Epithelial cell of esophagus (primary cell): ENCODE data around the gene TTC7B.

ENCODE experiments used
- DNase-seq: peaks from one replicate; pipeline ENCODE4 v3.0.0; 2010; ENCODE audit warnings: low read depth
- H3K4me3 ChIP-seq: 2 replicates; pipeline ENCODE4 v1.5.1; 2011; ENCODE audit warnings: mild to moderate bottlenecking, low read length, control low read depth
- TF ChIP-seq, protein P1 (sequence below): IDR thresholded peaks from 2 replicates; pipeline ENCODE4 v1.5.1; 2011; ENCODE audit warnings: low read depth, mild to moderate bottlenecking, low read length, control low read depth, inconsistent platforms; ENCODE audit not compliant: insufficient read depth; ENCODE audit errors: missing control alignments

The TTC7B gene

GRCh38 chr14:90546767-90547166, 269.5 kb downstream of the TTC7B start:
- TF ChIP-seq, protein P1, sequence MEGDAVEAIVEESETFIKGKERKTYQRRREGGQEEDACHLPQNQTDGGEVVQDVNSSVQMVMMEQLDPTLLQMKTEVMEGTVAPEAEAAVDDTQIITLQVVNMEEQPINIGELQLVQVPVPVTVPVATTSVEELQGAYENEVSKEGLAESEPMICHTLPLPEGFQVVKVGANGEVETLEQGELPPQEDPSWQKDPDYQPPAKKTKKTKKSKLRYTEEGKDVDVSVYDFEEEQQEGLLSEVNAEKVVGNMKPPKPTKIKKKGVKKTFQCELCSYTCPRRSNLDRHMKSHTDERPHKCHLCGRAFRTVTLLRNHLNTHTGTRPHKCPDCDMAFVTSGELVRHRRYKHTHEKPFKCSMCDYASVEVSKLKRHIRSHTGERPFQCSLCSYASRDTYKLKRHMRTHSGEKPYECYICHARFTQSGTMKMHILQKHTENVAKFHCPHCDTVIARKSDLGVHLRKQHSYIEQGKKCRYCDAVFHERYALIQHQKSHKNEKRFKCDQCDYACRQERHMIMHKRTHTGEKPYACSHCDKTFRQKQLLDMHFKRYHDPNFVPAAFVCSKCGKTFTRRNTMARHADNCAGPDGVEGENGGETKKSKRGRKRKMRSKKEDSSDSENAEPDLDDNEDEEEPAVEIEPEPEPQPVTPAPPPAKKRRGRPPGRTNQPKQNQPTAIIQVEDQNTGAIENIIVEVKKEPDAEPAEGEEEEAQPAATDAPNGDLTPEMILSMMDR, result no peak
- no peak for DNase-seq
- no peak overlapping the region for H3K4me3 ChIP-seq

DNA sequence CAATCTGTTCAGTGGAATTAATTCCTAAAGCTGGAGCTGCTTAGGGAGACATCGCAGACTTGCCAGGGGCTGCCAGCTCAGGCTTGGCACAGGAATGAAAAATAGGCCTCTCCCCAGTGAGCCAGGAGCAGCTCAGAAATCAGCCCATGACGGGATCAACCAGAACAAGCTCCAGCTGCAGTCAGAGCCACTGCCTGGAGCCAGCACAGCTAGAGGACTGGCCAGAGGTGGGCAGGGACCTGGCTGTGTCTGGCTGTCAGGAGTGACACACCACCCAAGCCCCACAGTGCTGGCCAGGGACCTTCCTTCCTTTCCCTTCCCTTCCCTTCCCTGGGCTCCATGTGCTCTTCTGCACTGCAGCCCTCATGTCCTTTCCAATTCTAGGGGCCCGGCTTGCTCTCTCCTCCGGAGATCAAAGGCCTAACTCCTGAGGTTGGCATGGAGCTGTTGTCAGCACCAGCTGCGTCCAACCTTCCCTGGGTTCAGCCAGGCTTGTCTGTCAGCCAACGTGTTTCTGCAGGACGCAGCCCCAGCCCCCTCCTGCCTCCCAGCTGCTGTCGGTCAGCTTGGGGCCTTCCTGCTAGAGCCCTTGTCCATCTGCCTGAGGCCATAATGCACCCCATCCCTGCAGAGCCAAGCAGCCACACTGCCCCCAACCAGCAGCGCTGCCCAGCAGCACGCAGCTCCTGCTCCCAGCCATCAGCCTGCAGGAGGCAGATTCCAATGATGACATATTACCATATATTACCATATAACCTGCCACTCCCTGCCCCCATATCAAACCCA, 270.1 kb downstream of the TTC7B start:
- peak; percentile 16 for DNase-seq
- H3K4me3 ChIP-seq, result no peak overlapping the region
- TF ChIP-seq, protein P1, result no peak

- TF ChIP-seq, protein P1, result no peak
These were observed 270.8 kb downstream of the TTC7B start for GRCh38 chr14:90545382-90545781.

GRCh38 chr14:90544971-90545370, 271.3 kb downstream of the TTC7B start:
- no peak for DNase-seq
- no peak overlapping the region for H3K4me3 ChIP-seq
- TF ChIP-seq, protein P1, result no peak

More at GRCh38 chr14:90545382-90545781, 270.8 kb downstream of the TTC7B start:
- DNase-seq, result no peak
- H3K4me3 ChIP-seq, result no peak overlapping the region

GRCh38 chr14:90544566-90544965, 271.7 kb downstream of the TTC7B start:
- DNase-seq, result no peak
- TF ChIP-seq, protein P1, result no peak
- no peak overlapping the region for H3K4me3 ChIP-seq

DNA sequence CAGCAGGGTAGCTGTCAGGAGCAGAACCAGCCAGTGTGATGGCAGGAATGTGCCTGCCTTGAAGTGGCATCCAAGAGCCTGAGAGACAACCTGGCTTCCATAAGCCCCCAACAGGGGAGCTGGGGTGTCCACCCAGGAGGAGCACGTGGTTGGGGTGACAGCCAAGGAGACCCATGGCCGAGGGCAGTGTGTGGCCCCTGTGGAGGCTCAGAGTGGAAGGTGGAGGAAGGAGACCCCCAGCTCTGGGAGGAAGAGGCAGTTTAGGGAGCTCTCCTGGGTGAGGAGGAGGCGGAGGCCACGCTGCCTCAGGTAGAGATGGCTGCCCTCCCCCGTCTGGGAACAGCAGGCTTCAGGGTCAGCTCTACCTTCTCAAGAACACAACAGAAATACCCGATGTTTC, 272.4 kb downstream of the TTC7B start:
- TF ChIP-seq, protein P1, result no peak
- H3K4me3 ChIP-seq, result no peak overlapping the region
- no peak for DNase-seq
